KOPT-K1 (cell line): ENCODE results near the gene PRKCE.

Experiments
- H3K27ac ChIP-seq: fragments of 200-600 bp; sonication (generic); 2 replicates; pipeline ENCODE4 v1.5.1; 2016; ENCODE audit warnings: antibody characterized with exemption, mild to moderate bottlenecking, low read depth, low read length; ENCODE audit not compliant: poor library complexity, severe bottlenecking
- H3K36me3 ChIP-seq: fragments of 200-600 bp; sonication (generic); 2 replicates; pipeline ENCODE4 v1.5.1; 2017; ENCODE audit warnings: antibody characterized with exemption, mild to moderate bottlenecking, low read length, moderate library complexity; ENCODE audit not compliant: insufficient read depth
- H3K9me3 ChIP-seq: fragments of 200-600 bp; sonication (generic); 2 replicates; pipeline ENCODE4 v1.5.1; 2017; ENCODE audit warnings: antibody characterized with exemption, low read length, mild to moderate bottlenecking; ENCODE audit not compliant: insufficient read depth, poor library complexity, severe bottlenecking

Gene PRKCE

DNA sequence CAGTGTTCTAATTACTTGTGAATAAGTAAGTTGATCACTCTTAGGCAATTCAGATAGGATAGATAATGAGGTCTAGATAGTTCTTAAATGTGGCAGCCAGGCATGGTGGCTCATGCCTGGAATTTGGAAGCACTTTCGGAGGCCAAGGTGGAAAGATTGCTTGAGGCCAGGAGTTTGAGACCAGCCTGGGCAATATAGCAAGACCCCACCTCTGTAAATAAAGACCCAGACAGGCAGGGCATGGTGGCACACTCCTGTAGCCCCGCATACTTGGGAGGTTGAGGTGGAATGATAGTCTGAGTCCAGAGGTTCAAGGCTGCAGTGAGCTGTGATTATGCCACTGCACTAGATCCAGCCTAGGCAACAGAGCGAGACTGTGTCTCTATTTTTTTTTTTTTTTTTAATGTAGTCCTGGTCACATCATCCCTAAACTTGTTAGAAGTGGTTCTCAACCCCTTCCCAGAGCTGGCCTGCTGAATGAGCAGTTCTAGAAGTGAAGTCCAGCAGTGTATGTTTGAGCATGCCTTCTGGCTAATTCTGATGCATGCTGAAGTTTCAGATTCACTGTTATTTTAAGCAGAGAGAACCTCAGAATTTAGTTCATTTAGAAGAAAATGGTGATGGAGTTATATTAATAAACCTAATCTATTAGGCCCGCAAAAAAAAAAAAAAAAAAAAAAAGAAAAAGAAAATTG, 306.2 kb downstream of the PRKCE start:
- Histone ChIP-seq H3K36me3 (no peaks in the 10 kb centered on the region), H3K27ac (no peak overlapping the region), H3K9me3 (no peaks in the 10 kb centered on the region)

- Histone ChIP-seq H3K36me3 (no peaks in the 10 kb centered on the region), H3K27ac (no peak overlapping the region)
These were observed 308.8 kb downstream of the PRKCE start for GRCh38 chr2:45960057-45960863.

DNA sequence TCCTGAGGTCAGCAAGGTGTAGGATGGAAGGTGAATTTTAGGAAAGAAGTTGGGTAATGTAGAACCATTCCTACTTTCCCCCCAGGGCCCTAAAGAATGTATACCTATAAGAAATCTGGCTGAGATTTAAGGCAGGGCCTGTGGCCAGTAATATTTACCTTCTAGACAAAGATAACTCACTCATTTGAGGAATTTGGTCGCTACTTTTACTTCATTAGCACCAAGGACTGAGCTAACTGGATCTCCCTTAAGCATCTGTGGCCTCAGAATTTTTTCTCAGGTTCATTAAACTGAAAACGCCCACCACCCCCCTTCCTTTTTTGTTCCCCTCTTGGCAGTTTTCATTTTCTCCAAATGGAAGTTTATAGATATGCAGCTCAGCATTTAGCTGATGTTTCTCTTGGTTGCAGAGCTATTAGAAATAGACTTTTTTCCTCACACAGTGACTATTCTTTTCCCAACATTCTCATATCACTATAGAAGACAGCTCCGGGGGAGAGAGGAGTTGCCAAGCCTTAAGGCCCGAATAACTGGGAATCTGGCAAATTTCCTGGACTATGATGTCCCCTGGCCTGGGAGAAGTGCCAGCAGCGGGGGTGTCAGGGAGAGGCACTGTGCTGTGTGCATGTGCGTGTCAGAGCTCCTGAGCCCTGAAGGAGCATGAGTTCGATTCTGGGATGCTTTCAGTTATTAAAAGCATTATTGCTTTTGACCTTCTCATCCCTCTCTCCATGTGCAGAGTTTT, 310.9 kb downstream of the PRKCE start:
- Histone ChIP-seq H3K27ac (no peak overlapping the region), H3K36me3 (no peaks in the 10 kb centered on the region), H3K9me3 (no peaks in the 10 kb centered on the region)

More at GRCh38 chr2:45960057-45960863, 308.8 kb downstream of the PRKCE start:
- no peaks in the 10 kb centered on the region for H3K9me3 ChIP-seq

GRCh38 chr2:45963816-45964215, 312.3 kb downstream of the PRKCE start:
- Histone ChIP-seq H3K9me3 (no peaks in the 10 kb centered on the region), H3K36me3 (no peaks in the 10 kb centered on the region), H3K27ac (peak overlapping the region; percentile 59)

DNA sequence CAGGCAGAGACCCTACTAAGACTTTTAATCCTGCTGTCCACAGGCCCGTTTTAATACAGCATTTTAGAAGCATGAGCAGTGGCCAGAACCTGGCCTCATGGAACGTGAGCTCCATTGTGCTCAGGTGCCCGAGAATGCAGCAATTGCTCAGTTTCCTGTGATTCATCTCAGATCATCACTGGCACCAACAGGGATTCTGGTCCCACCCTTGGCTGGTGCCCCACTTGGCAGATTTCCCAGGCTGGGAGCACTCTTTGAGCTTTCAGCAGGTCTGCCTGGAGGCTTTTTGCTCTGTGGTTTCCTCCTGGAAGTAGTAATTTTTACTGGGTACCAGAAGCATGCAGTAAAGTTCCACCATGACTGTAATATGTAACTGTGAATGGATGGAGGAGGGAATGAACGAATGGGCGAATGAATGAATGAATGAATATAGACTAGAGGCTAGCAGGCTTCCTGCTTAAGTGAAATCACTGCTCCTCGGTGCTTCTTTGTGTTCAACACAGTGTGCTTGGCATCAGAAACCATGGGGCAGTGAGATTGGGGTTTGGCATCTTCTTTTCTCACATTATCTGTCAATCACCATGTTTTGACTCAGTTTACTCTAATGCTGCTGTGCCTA, 312.9 kb downstream of the PRKCE start:
- Histone ChIP-seq H3K36me3 (no peaks in the 10 kb centered on the region), H3K27ac (peak overlapping the region; percentile 59), H3K9me3 (no peaks in the 10 kb centered on the region)

- Histone ChIP-seq H3K36me3 (no peaks in the 10 kb centered on the region), H3K27ac (peak overlapping the region; percentile 59)
These were observed 313.4 kb downstream of the PRKCE start for GRCh38 chr2:45964906-45965305.

GRCh38 chr2:45965871-45966498, 314.5 kb downstream of the PRKCE start:
- no peaks in the 10 kb centered on the region for H3K9me3 ChIP-seq
- H3K36me3 ChIP-seq = no peaks in the 10 kb centered on the region
- peak overlapping the region; percentile 6 for H3K27ac ChIP-seq

More at GRCh38 chr2:45964906-45965305, 313.4 kb downstream of the PRKCE start:
- H3K9me3 ChIP-seq = no peaks in the 10 kb centered on the region

GRCh38 chr2:45968946-45969584, 317.6 kb downstream of the PRKCE start:
- no peak overlapping the region for H3K27ac ChIP-seq
- H3K9me3 ChIP-seq = no peaks in the 10 kb centered on the region
- no peaks in the 10 kb centered on the region for H3K36me3 ChIP-seq

- no peak overlapping the region for H3K27ac ChIP-seq
- H3K36me3 ChIP-seq = no peaks in the 10 kb centered on the region
- no peaks in the 10 kb centered on the region for H3K9me3 ChIP-seq
These were observed 322.0 kb downstream of the PRKCE start for GRCh38 chr2:45973426-45973825.

DNA sequence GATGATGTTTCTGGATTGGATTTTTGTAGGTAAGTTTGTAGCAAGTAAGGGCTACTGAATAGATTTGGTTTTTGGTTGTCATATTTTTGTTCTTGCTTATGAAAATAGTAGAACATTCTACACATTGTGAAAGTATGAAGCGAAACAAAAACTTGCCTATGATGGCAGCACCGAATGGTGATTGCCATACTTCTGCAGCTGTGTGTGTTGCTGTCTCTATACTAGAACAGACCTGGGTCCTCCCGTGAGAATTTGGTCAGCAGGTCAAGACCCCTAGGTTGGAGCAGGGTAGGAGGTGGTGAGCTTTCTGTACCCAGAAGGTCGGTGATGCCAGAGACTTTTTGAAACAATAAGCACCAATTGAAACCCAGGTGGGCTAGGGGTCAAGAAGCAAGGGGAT, 322.6 kb downstream of the PRKCE start:
- Histone ChIP-seq H3K27ac (no peak overlapping the region), H3K36me3 (no peaks in the 10 kb centered on the region), H3K9me3 (no peaks in the 10 kb centered on the region)

GRCh38 chr2:45974762-45975408, 323.4 kb downstream of the PRKCE start:
- H3K36me3 ChIP-seq = no peaks in the 10 kb centered on the region

GRCh38 chr2:45975752-45976517, 324.5 kb downstream of the PRKCE start:
- no peak overlapping the region for H3K27ac ChIP-seq
- H3K9me3 ChIP-seq = no peaks in the 10 kb centered on the region

More at GRCh38 chr2:45974762-45975408, 323.4 kb downstream of the PRKCE start:
- no peaks in the 10 kb centered on the region for H3K9me3 ChIP-seq
- no peak overlapping the region for H3K27ac ChIP-seq

DNA sequence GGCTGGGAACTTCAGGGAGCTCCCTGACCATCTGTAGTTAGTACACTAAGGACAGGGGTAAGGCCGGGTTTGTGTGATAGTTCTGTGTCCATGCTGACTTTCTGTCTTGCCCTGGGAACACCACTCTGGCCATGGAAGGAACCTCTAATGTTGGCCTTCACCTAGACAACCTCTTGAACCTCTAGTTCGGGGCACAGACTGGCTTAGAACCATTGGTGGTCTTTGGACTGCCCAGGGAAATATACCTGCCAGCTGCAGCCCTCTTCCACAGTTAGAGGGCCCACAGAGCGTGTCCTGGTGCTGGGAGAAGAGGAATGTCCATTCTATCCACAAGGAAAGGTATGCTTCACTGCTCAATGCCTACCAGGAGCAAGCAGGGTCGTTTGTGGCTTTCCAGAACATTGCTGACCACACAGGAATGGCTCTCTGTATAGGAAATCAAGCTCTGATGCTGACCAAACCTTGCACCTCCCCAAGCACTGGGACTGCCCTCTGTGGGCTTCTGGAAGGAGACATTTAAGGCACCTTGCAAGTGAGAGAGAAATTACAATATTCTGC, 326.9 kb downstream of the PRKCE start:
- H3K36me3 ChIP-seq = no peaks in the 10 kb centered on the region
- no peaks in the 10 kb centered on the region for H3K9me3 ChIP-seq
- H3K27ac ChIP-seq = no peak overlapping the region

More at GRCh38 chr2:45975752-45976517, 324.5 kb downstream of the PRKCE start:
- no peaks in the 10 kb centered on the region for H3K36me3 ChIP-seq
